Natural killer cell (primary cell): ENCODE measurements around the gene SNX14. TPM values are rescaled to one million over a fixed set of nuclear protein-coding genes. Genes with fewer than 3 reads are reported as not detected.

Experiments
- ATAC-seq, 3 donors: fragments of 150-1000 bp in 2 of 3; fragments of 200-7000 bp in 1 of 3; cut with Tn5 transposase; 1 replicate in 1 of 3; 2 replicates in 2 of 3; pipeline ENCODE4 v1.10.0; 2021; ENCODE audit warnings: mild to moderate bottlenecking in 2 of 3, moderate library complexity in 2 of 3
- DNase-seq, 2 donors: peaks; one replicate each; pipeline versions ENCODE4 v3.0.0 to v3.0.0-alpha.2; 2013 to 2021; ENCODE audit warnings: mixed read lengths in 1 of 2
- H3K27ac ChIP-seq: one replicate; pipeline ENCODE4 v1.5.1; 2013; ENCODE audit warnings: mild to moderate bottlenecking, low read length
- H3K27me3 ChIP-seq: one replicate; pipeline ENCODE4 v1.6.1; 2013; ENCODE audit warnings: low read length; ENCODE audit not compliant: control insufficient read depth, insufficient read depth
- H3K36me3 ChIP-seq: one replicate; pipeline ENCODE4 v1.6.1; 2013; ENCODE audit warnings: low read length; ENCODE audit not compliant: control insufficient read depth, insufficient read depth
- H3K4me1 ChIP-seq: one replicate; pipeline ENCODE4 v1.6.1; 2013; ENCODE audit warnings: low read length; ENCODE audit not compliant: control insufficient read depth, insufficient read depth
- H3K4me3 ChIP-seq: one replicate; pipeline ENCODE4 v1.5.1; 2013; ENCODE audit warnings: low read length
- H3K9me3 ChIP-seq: one replicate; pipeline ENCODE4 v1.6.1; 2013; ENCODE audit warnings: low read length; ENCODE audit not compliant: control insufficient read depth, insufficient read depth
- H3K27ac Mint-ChIP-seq, 2 donors: one replicate each; pipeline ENCODE4 v1.8.0; 2022; ENCODE audit warnings: mild to moderate bottlenecking in 2 of 2, mixed read lengths in 2 of 2, moderate library complexity in 1 of 2
- H3K27me3 Mint-ChIP-seq, 2 donors: one replicate each; pipeline ENCODE4 v1.8.0; 2022; ENCODE audit warnings: low read depth in 2 of 2, mixed read lengths in 2 of 2
- H3K36me3 Mint-ChIP-seq: one replicate; pipeline ENCODE4 v1.8.0; 2022; ENCODE audit warnings: mixed read lengths
- H3K4me1 Mint-ChIP-seq, 2 donors: one replicate each; pipeline ENCODE4 v1.8.0; 2022; ENCODE audit warnings: mixed read lengths in 2 of 2
- H3K4me3 Mint-ChIP-seq: one replicate; pipeline ENCODE4 v1.8.0; 2022; ENCODE audit warnings: mild to moderate bottlenecking, moderate library complexity, mixed read lengths
- H3K9me3 Mint-ChIP-seq, 2 donors: one replicate each; pipeline ENCODE4 v1.8.0; 2022; ENCODE audit warnings: mixed read lengths in 2 of 2
- WGBS: methylation state at CpG from one replicate; pipeline ENCODE4 v1.1.7; 2013; ENCODE audit warnings: missing lambda C conversion rate; ENCODE audit not compliant: insufficient coverage; 5-methylcytosine and 5-hydroxymethylcytosine counted together
- intact Hi-C: fragments of 100-400 bp; cut with micrococcal nuclease; formaldehyde crosslinking; loops from one replicate; pipeline ENCODE4 v1.14.2; 2022
- total RNA-seq, 4 donors: library from RNA; stranded (reverse); fragments of 120-200 nt in 1 of 4; gene quantifications; one replicate each; pipeline versions ENCODE4 v1.2.3 to v1.2.4, GENCODE V29; 2013 to 2022
- TF ChIP-seq, protein P1 (sequence below): fragments of 200-600 bp; IDR thresholded peaks from one replicate; pipeline ENCODE4 v1.8.0; 2022; ENCODE audit warnings: antibody characterized with exemption

SNX14 gene
- total RNA-seq, 3 donors from 2014 or later (not counting 1 experiment from before 2014, with no cell fraction given): 73.0 to 109 (median 80.3) TPM

DNA sequence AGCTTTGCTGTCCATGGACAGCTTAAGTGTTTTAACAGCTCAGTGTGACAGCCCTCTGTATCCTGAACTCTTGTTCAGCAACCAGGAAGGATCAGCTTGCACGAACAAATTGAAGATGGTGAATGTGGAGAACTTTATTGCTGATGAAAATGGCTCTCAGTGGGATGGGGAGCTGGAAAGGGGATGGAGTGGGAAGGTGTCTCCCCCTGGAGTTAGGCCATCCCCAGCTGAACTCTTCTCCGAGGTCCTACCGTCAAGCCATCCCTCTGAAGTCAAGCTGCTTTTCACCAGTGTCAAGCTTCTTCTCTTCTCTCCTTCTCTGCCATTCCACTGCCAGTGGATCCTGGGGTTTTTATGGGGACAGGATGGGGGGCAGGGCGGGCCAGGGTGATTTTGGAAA, 117.1 kb downstream of the SNX14 start:
- ATAC-seq (no peak), DNase-seq (no peak)
- Histone ChIP-seq H3K27me3 (no peaks in the 10 kb centered on the region), H3K4me3 (no peak overlapping the region), H3K27ac (no peak overlapping the region), H3K4me1 (no peaks in the 10 kb centered on the region), H3K9me3 (no peaks in the 10 kb centered on the region), H3K36me3 (no peaks in the 10 kb centered on the region)
- 100% methylated on average over 4 of the region's 4 CpGs for WGBS
- Mint-ChIP-seq H3K9me3 (no peaks in the 10 kb centered on the region), H3K27me3 (peaks cover 6 to 20% of the 10 kb centered on the region in 2 donors), H3K4me3 (no peak overlapping the region), H3K27ac (no peak overlapping the region), H3K36me3 (no peaks in the 10 kb centered on the region), H3K4me1 (no peaks in the 10 kb centered on the region)
- intact Hi-C loops: no loop called here
- TF ChIP-seq, protein P1, sequence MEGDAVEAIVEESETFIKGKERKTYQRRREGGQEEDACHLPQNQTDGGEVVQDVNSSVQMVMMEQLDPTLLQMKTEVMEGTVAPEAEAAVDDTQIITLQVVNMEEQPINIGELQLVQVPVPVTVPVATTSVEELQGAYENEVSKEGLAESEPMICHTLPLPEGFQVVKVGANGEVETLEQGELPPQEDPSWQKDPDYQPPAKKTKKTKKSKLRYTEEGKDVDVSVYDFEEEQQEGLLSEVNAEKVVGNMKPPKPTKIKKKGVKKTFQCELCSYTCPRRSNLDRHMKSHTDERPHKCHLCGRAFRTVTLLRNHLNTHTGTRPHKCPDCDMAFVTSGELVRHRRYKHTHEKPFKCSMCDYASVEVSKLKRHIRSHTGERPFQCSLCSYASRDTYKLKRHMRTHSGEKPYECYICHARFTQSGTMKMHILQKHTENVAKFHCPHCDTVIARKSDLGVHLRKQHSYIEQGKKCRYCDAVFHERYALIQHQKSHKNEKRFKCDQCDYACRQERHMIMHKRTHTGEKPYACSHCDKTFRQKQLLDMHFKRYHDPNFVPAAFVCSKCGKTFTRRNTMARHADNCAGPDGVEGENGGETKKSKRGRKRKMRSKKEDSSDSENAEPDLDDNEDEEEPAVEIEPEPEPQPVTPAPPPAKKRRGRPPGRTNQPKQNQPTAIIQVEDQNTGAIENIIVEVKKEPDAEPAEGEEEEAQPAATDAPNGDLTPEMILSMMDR: no peak

DNA sequence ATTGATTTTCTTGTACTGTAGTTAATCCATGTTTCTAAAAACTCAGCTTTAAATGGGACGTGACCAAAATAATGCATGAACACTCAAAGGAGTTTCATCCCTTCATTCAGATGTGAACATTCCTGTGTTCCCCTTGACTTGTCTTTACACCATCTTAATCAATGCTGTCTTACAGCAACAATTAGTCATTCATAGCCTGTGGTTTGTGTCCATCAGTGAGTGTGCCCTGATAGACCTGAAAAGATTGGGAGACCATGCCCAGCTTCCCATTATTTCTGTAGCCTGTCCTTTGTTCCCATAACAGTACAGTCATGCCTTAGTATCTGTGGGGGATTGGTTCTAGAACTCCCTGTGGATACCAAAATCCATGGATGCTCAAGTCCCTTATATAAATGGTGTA, 119.9 kb downstream of the SNX14 start:
- TF ChIP-seq, protein P1: no peak
- H3K27ac Mint-ChIP-seq: no peak overlapping the region

DNA sequence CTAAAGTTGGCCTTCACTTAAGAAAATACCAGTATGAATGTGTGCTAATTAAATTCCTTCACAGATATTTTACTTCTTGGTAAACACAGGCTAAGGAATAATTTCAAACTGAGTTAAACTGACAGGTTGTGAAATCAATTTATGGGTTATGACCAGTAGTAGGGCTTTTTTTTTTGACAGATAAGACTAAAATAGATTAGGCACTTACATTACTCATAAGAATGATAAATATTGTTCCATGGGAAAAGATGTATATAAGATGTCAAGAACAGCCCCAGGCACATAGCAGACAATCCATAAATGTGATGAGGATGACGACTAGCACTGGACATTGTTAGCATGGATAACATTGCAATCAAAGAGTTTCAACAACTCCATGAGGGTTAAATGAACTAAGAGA, 120.9 kb downstream of the SNX14 start:
- Mint-ChIP-seq H3K27me3 (peaks cover 14 to 34% of the 10 kb centered on the region in 2 donors), H3K4me1 (no peaks in the 10 kb centered on the region), H3K9me3 (no peaks in the 10 kb centered on the region), H3K4me3 (no peak overlapping the region), H3K27ac (no peak overlapping the region), H3K36me3 (no peaks in the 10 kb centered on the region)
- no peaks in the 10 kb centered on the region for H3K9me3 ChIP-seq
- H3K27me3 ChIP-seq: peaks cover 5% of the 10 kb centered on the region
- H3K4me1 ChIP-seq: no peaks in the 10 kb centered on the region
- 80% methylated on average over 1 of the region's 1 CpG for WGBS
- ATAC-seq (no peak), DNase-seq (no peak)
- H3K27ac ChIP-seq: no peak overlapping the region
- intact Hi-C loops: no loop called here
- TF ChIP-seq, protein P1: no peak
- H3K36me3 ChIP-seq: no peaks in the 10 kb centered on the region
- no peak overlapping the region for H3K4me3 ChIP-seq

More for the DNA sequence above, 119.9 kb downstream of the SNX14 start:
- no peaks in the 10 kb centered on the region for H3K9me3 Mint-ChIP-seq
- Histone ChIP-seq H3K27me3 (peaks cover 3% of the 10 kb centered on the region), H3K36me3 (no peaks in the 10 kb centered on the region), H3K4me3 (no peak overlapping the region), H3K4me1 (no peaks in the 10 kb centered on the region), H3K9me3 (no peaks in the 10 kb centered on the region), H3K27ac (no peak overlapping the region)
- H3K36me3 Mint-ChIP-seq: no peaks in the 10 kb centered on the region
- ATAC-seq (no peak), DNase-seq (no peak)
- H3K27me3 Mint-ChIP-seq: peaks cover 9 to 24% of the 10 kb centered on the region in 2 donors
- H3K4me3 Mint-ChIP-seq: no peak overlapping the region
- 100% methylated on average over 1 of the region's 1 CpG for WGBS
- no peaks in the 10 kb centered on the region for H3K4me1 Mint-ChIP-seq
- intact Hi-C loops: no loop called here

DNA sequence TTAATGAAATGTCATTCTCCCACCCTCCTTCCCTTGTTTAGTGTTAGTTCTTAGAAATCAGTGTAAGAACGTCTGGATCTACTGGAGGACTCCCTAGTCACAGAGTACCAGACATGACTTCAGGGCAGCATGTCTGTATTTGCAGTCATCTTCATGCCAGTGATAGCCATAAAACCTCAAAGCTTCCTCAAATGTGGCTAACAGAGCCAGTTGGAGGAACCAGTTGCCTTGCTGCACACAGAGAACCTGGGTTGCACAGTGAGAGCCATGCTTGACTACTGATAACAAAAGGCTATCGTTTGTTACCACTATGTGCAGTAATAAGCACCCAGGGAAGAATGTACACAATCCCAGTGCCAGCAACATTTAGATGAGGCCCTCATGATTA, 123.6 kb downstream of the SNX14 start:
- H3K27me3 Mint-ChIP-seq: peaks cover 26 to 61% of the 10 kb centered on the region in 2 donors
- no peaks in the 10 kb centered on the region for H3K9me3 Mint-ChIP-seq
- ATAC-seq (no peak), DNase-seq (no peak)
- H3K36me3 ChIP-seq: no peaks in the 10 kb centered on the region
- no peak overlapping the region for H3K4me3 ChIP-seq
- H3K4me1 ChIP-seq: peaks cover 8% of the 10 kb centered on the region
- H3K4me1 Mint-ChIP-seq: peaks cover 11 to 13% of the 10 kb centered on the region in 2 donors
- H3K27ac Mint-ChIP-seq: no peak overlapping the region
- WGBS: 68% methylated on average over 2 of the region's 2 CpGs
- H3K36me3 Mint-ChIP-seq: no peaks in the 10 kb centered on the region
- no peak overlapping the region for H3K4me3 Mint-ChIP-seq
- TF ChIP-seq, protein P1: no peak
- H3K9me3 ChIP-seq: no peaks in the 10 kb centered on the region
- intact Hi-C loops: no loop called here
- peaks cover 17% of the 10 kb centered on the region for H3K27me3 ChIP-seq
- H3K27ac ChIP-seq: no peak overlapping the region
